Breast epithelium (tissue), 4 donors: ENCODE results near the gene DNAAF8. TPM values are rescaled to one million over a fixed set of nuclear protein-coding genes. Genes with fewer than 3 reads are reported as not detected.
"Not testable (repeated sequence)": the region's sequence is repeated elsewhere in the genome, so short reads cannot be mapped to it uniquely, and the experiment has no call there.

Experiments
- DNase-seq, 2 donors: peaks; one replicate each; pipeline ENCODE4 v3.0.0-alpha.2; 2019; ENCODE audit warnings: low spot score in 2 of 2
- H3K27ac ChIP-seq, 2 donors: fragments of 200-600 bp; sonication (generic) in 1 of 2; one replicate each; pipeline ENCODE4 v1.5.1; 2016 to 2019; ENCODE audit warnings: mild to moderate bottlenecking in 1 of 2
- H3K27me3 ChIP-seq, 2 donors: fragments of 200-600 bp; sonication (generic) in 1 of 2; one replicate each; pipeline versions ENCODE4 v1.5.1 to v1.6.0; 2017 to 2019; ENCODE audit warnings: control low read depth in 1 of 2, mild to moderate bottlenecking in 1 of 2
- H3K36me3 ChIP-seq: fragments of 200-600 bp; one replicate; pipeline ENCODE4 v1.5.1; 2019
- H3K4me1 ChIP-seq, 2 donors: fragments of 200-600 bp; sonication (generic); one replicate each; pipeline ENCODE4 v1.5.1; 2016 to 2019; ENCODE audit warnings: control low read depth in 1 of 2
- H3K4me3 ChIP-seq, 3 donors: fragments of 200-600 bp; sonication (generic); 1 replicate in 2 of 3; 2 replicates in 1 of 3; pipeline ENCODE4 v1.5.1; 2016 to 2019; ENCODE audit warnings: mild to moderate bottlenecking in 3 of 3, moderate library complexity in 2 of 3
- H3K9me3 ChIP-seq, 2 donors: fragments of 200-600 bp; sonication (generic) in 1 of 2; one replicate each; pipeline ENCODE4 v1.5.1; 2016 to 2019; ENCODE audit warnings: control low read depth in 1 of 2
- POLR2A ChIP-seq: fragments of 450-650 bp; IDR thresholded peaks from one replicate; pipeline ENCODE4 v1.6.1; 2016; ENCODE audit warnings: antibody characterized with exemption, mild to moderate bottlenecking, moderate library complexity
- POLR2AphosphoS5 ChIP-seq, 3 donors: sonication (generic); formaldehyde crosslinking; IDR thresholded peaks; one replicate each; pipeline ENCODE4 v1.6.1; 2017; ENCODE audit warnings: antibody characterized with exemption in 3 of 3
- intact Hi-C: fragments of 100-400 bp; cut with DNase I; formaldehyde crosslinking; loops from one replicate; pipeline ENCODE4 v1.15.1; 2023; ENCODE audit warnings: low total_unique reads
- total RNA-seq, 3 donors: library from RNA; depleted of rRNA; stranded (reverse); fragments of >200 nt; gene quantifications; one replicate each; pipeline ENCODE4 v1.1.0, GENCODE V29; 2016
- TF ChIP-seq, protein P1 (sequence below), 3 donors: fragments of 450-650 bp; IDR thresholded peaks; one replicate each; pipeline ENCODE4 v1.5.1; 2016 to 2017; ENCODE audit warnings: antibody characterized with exemption in 3 of 3, mild to moderate bottlenecking in 3 of 3, moderate library complexity in 3 of 3

The DNAAF8 gene
- total RNA-seq, 3 donors from 2014 or later, result 1.3 to 2.3 (median 1.8) TPM

DNA sequence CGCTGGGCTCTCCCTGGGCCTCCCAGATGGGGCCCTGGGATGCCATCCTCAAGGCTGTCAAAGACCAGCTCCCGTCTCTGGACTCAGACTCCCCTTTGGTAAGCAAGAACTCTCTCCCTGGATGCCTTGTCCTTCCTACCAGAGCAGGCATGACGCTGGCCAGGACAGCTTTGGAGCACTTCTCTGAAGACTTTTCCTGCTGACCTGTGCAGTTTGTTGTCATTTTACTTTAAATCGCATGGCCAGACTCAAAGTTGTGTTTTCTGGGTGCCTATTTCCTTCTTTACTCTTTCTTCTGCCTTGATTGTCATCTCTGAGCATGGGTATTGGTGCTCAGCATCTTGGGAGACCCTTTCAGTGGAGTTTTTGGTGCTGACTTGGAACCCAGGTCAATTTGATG lies 2.2 kb downstream of the DNAAF8 start:
- no peak overlapping the region for H3K27ac ChIP-seq
- intact Hi-C loops, result no loop called here
- no peaks in the 10 kb centered on the region for H3K4me1 ChIP-seq
- H3K4me3 ChIP-seq, result no peak overlapping the region
- TF ChIP-seq, protein P1, sequence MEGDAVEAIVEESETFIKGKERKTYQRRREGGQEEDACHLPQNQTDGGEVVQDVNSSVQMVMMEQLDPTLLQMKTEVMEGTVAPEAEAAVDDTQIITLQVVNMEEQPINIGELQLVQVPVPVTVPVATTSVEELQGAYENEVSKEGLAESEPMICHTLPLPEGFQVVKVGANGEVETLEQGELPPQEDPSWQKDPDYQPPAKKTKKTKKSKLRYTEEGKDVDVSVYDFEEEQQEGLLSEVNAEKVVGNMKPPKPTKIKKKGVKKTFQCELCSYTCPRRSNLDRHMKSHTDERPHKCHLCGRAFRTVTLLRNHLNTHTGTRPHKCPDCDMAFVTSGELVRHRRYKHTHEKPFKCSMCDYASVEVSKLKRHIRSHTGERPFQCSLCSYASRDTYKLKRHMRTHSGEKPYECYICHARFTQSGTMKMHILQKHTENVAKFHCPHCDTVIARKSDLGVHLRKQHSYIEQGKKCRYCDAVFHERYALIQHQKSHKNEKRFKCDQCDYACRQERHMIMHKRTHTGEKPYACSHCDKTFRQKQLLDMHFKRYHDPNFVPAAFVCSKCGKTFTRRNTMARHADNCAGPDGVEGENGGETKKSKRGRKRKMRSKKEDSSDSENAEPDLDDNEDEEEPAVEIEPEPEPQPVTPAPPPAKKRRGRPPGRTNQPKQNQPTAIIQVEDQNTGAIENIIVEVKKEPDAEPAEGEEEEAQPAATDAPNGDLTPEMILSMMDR (IDR thresholded peaks at IDR 0.05), result no peak
- TF ChIP-seq POLR2AphosphoS5 (IDR thresholded peaks at IDR 0.05) (no peak), POLR2A (no peak)
- H3K9me3 ChIP-seq, result no peaks in the 10 kb centered on the region
- no peak for DNase-seq
- no peaks in the 10 kb centered on the region for H3K36me3 ChIP-seq
- no peaks in the 10 kb centered on the region for H3K27me3 ChIP-seq

DNA sequence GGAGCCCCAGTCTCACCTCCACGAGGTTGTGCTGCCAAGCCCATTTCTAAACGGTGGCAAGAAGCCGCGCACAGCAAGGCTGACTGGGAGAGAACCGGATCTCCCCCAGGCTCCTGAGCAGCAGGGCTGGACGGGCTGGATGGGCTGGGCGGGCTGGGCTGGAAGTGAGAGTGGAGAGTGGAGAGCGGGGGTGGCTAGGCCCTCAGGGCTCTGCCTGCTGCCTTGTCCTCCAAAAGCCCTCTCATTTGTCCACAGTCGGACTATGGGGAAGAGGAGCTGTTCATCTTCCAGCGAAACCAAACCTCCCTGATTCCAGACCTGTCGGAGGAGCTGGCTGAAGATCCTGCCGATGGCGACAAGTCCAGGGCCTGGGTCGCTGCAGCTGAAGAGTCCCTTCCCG lies 3.2 kb downstream of the DNAAF8 start:
- Histone ChIP-seq H3K36me3 (no peaks in the 10 kb centered on the region), H3K9me3 (no peaks in the 10 kb centered on the region), H3K27ac (no peak overlapping the region), H3K4me1 (no peaks in the 10 kb centered on the region), H3K4me3 (peak overlapping the region in 1 of 3 donors; percentile 15), H3K27me3 (no peaks in the 10 kb centered on the region)
- no peak for DNase-seq
- no peak for TF ChIP-seq POLR2AphosphoS5 (IDR thresholded peaks at IDR 0.05)
- TF ChIP-seq, protein P1 (IDR thresholded peaks at IDR 0.05), result no peak
- TF ChIP-seq POLR2A, result no peak
- intact Hi-C loops, result no loop called here

DNA sequence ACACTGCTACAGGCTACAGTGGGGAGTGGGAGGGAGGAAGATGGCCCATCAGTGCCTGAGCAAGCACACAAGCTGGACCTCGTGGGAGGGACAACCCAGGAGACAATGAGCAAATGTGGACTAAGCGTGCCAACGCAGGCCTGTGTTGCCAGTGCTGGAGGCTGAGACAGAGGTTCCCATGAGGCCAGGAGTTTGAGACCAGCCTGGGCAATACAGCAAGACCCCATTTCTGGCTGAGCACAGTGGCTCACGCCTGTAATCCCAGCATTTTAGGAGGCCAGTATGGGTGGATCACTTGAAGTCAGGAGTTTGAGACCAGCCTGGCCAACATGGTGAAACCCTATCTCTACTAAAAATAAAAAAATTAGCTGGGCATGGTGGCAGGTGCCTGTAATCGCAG lies 4.0 kb downstream of the DNAAF8 start:
- H3K36me3 ChIP-seq, H3K9me3 ChIP-seq, H3K4me1 ChIP-seq, H3K27ac ChIP-seq, H3K4me3 ChIP-seq, intact Hi-C loops, DNase-seq, H3K27me3 ChIP-seq: not testable (repeated sequence)

DNA sequence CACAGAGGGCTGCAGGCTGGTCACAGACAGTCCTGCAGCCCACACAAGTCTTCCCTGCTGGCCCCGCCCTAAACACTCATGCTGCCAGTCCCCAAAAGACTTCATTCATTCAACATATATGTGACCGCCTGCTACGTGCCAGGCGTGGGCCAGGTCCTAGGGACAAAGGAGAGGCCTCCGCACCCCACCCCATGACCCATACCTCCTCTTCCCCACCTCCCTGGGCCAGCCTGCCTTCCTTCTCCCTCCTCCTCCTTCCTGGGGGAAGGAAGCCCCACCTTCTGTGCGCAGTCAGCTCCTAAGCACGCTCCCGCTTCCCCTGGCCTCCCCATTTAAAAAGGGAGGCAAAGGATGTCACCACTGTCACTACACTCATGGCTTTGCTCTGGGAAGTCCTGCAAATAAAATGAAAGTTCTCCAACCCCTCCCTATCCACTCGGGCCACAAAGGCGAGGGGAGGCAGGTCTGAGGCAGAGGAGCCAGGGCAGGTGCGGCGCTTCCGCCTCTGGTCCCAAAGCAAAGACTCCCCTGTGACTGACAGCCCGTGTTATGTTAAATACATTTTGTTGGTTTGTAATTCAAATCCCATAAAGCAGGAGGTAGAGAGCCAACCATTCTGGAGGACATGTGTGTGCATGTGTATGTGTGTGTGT lies 9.0 kb downstream of the DNAAF8 start:
- Histone ChIP-seq H3K36me3 (no peaks in the 10 kb centered on the region), H3K4me1 (no peaks in the 10 kb centered on the region), H3K9me3 (no peaks in the 10 kb centered on the region), H3K27me3 (no peaks in the 10 kb centered on the region), H3K27ac (no peak overlapping the region), H3K4me3 (peak overlapping the region in 2 of 3 donors; percentile 23 to 57)
- no peak for DNase-seq
- intact Hi-C loops, result no loop called here
- TF ChIP-seq POLR2A (no peak), POLR2AphosphoS5 (IDR thresholded peaks at IDR 0.05) (no peak)
- TF ChIP-seq, protein P1 (IDR thresholded peaks at IDR 0.05), result no peak

DNA sequence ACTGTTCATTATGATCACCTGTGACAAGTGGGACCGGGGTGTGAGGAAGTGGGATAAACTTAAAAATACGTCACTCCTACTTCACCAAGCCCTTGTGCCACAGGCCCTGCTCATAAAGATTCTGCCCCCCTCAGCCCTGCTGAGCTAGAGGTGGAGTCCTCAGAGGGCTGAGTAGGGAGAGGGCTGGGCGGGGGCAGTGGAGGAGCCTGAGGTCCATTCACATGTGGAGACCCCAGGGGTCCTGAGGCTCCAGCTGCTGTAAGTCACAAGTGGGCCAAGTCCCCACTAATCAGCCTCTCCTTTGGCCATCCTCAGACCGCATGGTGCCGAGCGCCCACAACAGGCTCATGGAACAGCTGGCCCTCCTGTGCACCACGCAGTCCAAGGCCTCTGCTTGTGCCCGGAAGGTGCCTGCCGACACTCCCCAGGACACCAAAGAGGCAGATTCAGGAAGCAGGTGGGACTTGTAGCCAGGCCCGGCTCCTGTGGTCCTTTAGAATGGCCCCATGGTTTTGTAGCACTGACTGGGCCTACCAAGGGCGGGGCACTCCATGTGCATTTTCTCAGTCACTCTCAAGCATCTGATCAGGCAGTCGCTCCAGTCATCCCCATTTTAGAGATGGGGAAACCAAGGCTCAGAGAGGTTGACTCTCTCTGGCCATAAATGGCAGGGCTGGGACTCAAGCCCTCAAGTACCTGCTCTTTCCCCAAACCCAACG lies 10.4 kb downstream of the DNAAF8 start:
- Histone ChIP-seq H3K9me3 (no peaks in the 10 kb centered on the region), H3K27me3 (no peaks in the 10 kb centered on the region), H3K4me1 (no peaks in the 10 kb centered on the region), H3K36me3 (no peaks in the 10 kb centered on the region), H3K27ac (no peak overlapping the region), H3K4me3 (no peak overlapping the region)
- no peak for DNase-seq
- no peak for TF ChIP-seq POLR2AphosphoS5 (IDR thresholded peaks at IDR 0.05)
- TF ChIP-seq, protein P1 (IDR thresholded peaks at IDR 0.05), result no peak
- no peak for TF ChIP-seq POLR2A
- intact Hi-C loops, result no loop called here
